ENCODE data around the gene DNAI1.

GRCh38 chr9:34570376-34570775 is 111.8 kb downstream of the DNAI1 start:
- no peak for TF ChIP-seq POLR2A (IDR thresholded peaks at IDR 0.05)
- no peak for TF ChIP-seq CTCF (IDR thresholded peaks at IDR 0.05 in 8 of 11, conservative IDR thresholded peaks at IDR 0.05 in 3 of 11)
- TF ChIP-seq POLR2AphosphoS5 (IDR thresholded peaks at IDR 0.05): no peak
